A549 treated with Mapracorat at 1 μM for 4 hours (cell line): ENCODE data around the gene TPRN. TPM values are rescaled to one million over a fixed set of nuclear protein-coding genes. Genes with fewer than 3 reads are reported as not detected.

ENCODE experiments used
- total RNA-seq: library from RNA; stranded (reverse); fragments of 200-300 nt; extraction: Qiagen RNA extraction; gene quantifications from 5 replicates; pipeline ENCODE4 v1.2.3, GENCODE V29; 2022

Gene TPRN
- total RNA-seq, result 6.0 to 10.8 TPM (median 10.2 TPM) in 5 replicates

GRCh38 chr9:137200311-137201204 lies at the start of gene TPRN:
TPRN (minus strand) TSS chr9:137200741; CDS start chr9:137200711, 30 bp downstream.

DNA sequence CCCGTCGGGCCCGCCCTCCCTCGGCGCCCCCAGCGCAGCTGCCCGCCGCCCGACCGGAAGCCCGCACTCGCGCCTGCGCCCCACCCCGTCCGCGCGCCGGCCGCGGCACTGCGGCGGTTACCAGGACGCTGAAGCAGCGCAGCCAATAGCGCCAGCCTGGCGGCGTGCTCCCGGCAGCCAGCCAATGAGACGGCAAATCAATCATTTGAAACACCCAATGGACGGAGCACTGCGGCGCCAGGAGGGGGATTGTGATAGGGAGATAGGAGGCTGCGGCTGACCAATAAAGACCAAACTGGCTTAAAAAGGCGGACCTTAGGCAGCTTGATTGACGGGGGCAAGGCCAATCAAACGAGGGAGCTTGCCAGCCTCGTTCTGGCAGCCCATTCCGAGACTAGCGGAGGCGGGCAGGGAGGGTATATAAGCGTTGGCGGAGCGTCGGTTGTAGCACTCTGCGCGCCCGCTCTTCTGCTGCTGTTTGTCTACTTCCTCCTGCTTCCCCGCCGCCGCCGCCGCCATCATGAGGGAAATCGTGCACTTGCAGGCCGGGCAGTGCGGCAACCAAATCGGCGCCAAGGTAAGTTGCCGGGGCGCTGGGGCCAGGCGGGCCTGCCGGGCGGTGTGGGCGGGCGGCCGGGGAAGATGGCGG lies 40.4 kb upstream of the TPRN start, which contains the start of gene TUBB4B:
TSS of gene TUBB4B (plus strand) at position 447 of the 649 bp plus-strand sequence. CDS start at position 521, 74 bp downstream.

GRCh38 chr9:137230705-137231371 lies 30.3 kb upstream of the TPRN start, which contains the start of gene SLC34A3:
SLC34A3 (plus strand) TSS chr9:137230901; CDS start chr9:137231703, 802 bp downstream.

DNA sequence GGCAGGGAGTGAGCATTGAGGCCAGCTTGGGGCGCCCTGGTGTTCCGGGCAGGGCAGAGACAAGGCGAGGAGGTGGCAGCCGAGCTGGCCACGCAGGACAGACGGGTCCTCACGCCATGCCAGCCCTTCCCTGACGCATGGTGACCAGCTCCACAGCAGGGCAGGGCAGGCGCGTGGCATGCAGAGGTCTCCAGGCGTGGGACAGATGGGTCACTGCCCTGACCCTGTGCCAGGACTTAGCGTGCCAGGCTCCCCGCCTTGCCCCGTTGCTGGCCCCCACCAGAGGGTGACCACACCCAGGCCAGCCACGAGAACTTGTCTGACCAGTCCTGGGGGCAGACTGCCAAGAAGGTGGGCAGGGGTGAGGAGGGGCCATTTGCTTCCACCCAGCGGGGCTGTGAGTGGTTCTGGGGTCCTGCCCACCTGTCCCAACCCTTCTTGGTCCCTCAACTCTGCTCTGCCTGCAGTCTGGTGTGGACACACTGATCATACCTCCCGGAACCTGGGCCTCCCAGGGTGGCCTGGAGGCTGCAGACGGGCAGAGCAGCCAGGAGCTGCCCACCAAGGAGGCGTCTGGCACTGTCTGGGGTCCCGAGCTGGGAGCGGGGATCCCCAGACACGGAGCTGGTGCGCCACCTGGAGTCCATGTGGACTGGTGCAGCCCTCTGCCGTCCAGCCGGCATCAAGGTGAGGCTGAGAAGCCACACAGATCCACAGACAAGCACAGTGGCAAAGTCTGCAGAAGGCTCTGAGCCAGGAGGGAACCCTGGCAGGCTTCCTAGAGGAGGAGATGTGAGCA lies 26.7 kb upstream of the TPRN start, which contains the start of gene RNF224:
TSS of gene RNF224 (plus strand) at position 449 of the 799 bp plus-strand sequence. CDS start 834 bp downstream, outside the sequence.

DNA sequence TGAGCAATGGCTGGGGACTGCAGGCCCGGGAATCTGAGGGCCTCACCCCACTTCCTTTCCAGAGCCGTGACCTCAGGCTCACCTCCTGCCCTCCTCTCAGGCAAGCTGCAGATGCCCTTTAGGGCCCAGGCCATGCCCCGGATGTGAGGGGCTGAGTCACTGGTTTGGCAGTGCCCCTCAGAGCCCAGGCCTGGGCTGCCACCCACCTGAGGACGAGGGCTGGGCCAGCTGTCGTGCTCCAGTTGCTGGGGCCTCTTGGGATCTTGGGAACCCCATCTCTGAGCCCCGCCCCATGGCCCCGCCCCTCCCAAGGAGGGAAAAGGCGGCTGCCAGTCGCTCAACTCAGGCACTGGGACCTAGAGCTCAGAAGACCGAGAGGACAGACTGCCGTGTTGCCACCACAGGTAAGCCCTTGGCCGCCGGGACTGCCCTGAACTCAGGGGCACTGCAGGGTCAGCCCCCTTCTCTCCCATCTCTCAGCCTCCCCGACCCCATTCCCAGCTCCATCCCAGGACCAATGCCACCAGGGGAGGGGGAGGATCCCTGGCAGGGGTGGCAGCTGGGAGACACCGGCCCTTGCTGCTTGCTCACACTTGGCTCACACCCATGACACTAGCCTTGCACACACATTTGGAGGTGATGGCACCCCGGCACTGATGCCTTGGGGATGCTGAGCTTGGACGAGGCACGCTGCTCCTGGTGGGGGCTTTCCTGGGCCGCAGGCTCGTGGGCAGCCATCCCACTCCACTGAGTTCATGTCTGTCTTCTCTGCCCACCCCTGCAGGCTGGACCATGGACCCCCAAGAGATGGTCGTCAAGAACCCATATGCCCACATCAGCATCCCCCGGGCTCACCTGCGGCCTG lies 24.5 kb upstream of the TPRN start, which contains the start of gene CYSRT1:
TSS of gene CYSRT1 (plus strand) at position 345 of the 865 bp plus-strand sequence. CDS start at position 793, 448 bp downstream.

GRCh38 chr9:137222190-137223077 lies 21.9 kb upstream of the TPRN start, which contains the start of gene RNF208:
RNF208 (minus strand) TSS chr9:137222240; CDS start chr9:137221212, 1,028 bp downstream.

DNA sequence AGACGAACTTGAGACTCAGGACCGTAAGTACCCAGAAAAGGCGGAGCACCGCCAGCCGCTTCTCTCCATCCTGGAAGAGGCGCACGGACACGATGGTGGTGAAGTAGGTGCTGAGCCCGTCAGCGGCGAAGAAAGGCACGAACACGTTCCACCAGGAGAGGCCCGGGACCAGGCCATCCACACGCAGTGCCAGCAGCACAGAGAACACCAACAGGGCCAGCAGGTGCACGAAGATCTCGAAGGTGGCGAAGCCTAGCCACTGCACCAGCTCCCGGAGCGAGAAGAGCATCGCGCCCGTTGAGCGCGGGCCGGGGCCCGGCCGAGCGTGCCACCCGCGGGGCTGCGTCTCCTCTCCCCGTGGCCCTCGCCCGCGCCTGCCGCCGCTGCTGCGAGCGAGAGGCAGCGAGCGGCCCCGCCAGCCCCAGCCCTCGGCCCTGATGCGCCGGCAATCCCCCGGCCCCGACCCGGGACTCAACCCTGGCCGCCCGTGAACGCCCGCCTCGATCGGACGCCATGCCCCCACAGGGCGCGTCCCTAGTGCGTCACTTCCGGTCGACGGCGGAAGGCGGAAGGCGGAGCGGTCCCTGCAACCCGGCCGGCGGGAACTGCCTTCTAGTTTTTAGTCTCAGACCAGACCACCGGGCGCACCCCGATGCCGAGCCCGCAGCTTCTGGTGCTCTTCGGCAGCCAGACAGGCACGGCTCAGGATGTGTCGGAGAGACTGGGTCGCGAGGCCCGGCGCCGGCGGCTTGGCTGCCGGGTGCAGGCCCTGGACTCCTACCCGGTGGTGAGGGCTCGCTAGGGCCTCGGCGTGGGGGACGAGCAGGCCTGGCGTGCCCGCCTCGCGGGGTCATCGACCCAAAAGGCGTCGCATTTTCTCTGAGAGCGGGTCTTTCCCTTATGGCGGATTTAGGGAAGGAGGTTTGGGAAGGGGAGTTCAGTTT lies 4.9 kb upstream of the TPRN start, which contains the start of the genes NDOR1 and TMEM203:
TSS of gene NDOR1 (plus strand) at position 575 of the 944 bp plus-strand sequence. CDS start at position 653, 78 bp downstream.
TSS of gene TMEM203 (minus strand) at position 523 of the 944 bp plus-strand sequence. CDS start at position 289, 234 bp downstream.

GRCh38 chr9:137188490-137189296 lies 11.8 kb downstream of the TPRN start, which contains the start of the genes ANAPC2 and SSNA1:
ANAPC2 (minus strand) TSS chr9:137188560; CDS start chr9:137188532, 28 bp downstream.
SSNA1 (plus strand) TSS chr9:137188676; CDS start chr9:137188727, 51 bp downstream.

GRCh38 chr9:137169896-137170358 lies 30.6 kb downstream of the TPRN start, which contains the start of gene LRRC26:
LRRC26 (minus strand) TSS chr9:137170051; CDS start chr9:137169943, 108 bp downstream.

Other genes with a start within 250 kb of the TPRN start
- gene LCN12, start 248.5 kb downstream of the TPRN start, total RNA-seq, result 1.0 to 1.9 TPM (median 1.3 TPM) in 5 replicates
- gene PTGDS, start 223.2 kb downstream of the TPRN start, total RNA-seq, result 0.44 to 0.61 TPM (median 0.47 TPM) in 4 of 5 replicates, not detected in the other
- 0.07 to 0.24 TPM (median 0.10 TPM) in 5 replicates for gene LCNL1, start 217.7 kb downstream of the TPRN start, total RNA-seq
- gene PAXX, start 208.3 kb downstream of the TPRN start, total RNA-seq, result 43.1 to 85.2 TPM (median 71.2 TPM) in 5 replicates
- 2.4 to 5.5 TPM (median 4.9 TPM) in 5 replicates for gene CLIC3, start 204.2 kb downstream of the TPRN start, total RNA-seq
- 19.0 to 29.4 TPM (median 26.7 TPM) in 5 replicates for gene ABCA2, start 172.5 kb downstream of the TPRN start, total RNA-seq
- 0.05 to 0.07 TPM (median 0.06 TPM) in 4 of 5 replicates, not detected in the other for gene FUT7, start 168.7 kb downstream of the TPRN start, total RNA-seq
- 40.8 to 96.8 TPM (median 80.5 TPM) in 5 replicates for gene NPDC1, start 154.6 kb downstream of the TPRN start, total RNA-seq
- 2.2 to 2.9 TPM (median 2.4 TPM) in 5 replicates for gene ENTPD2, start 146.7 kb downstream of the TPRN start, total RNA-seq
- 13.5 to 26.0 TPM (median 23.9 TPM) in 5 replicates for gene SAPCD2, start 130.2 kb downstream of the TPRN start, total RNA-seq
- gene UAP1L1, start 123.2 kb downstream of the TPRN start, total RNA-seq, result 9.3 to 16.6 TPM (median 12.2 TPM) in 5 replicates
- gene MAN1B1, start 113.8 kb downstream of the TPRN start, total RNA-seq, result 40.2 to 53.2 TPM (median 51.7 TPM) in 5 replicates
- 66.6 to 132 TPM (median 125 TPM) in 5 replicates for gene DPP7, start 86.0 kb downstream of the TPRN start, total RNA-seq
- 0.20 to 0.71 TPM (median 0.53 TPM) in 5 replicates for gene GRIN1, start 61.6 kb downstream of the TPRN start, total RNA-seq
- 0.59 to 2.0 TPM (median 1.8 TPM) in 5 replicates for gene LRRC26, start 30.7 kb downstream of the TPRN start, total RNA-seq
- not detected in 5 replicates for gene TMEM210, start 28.7 kb downstream of the TPRN start, total RNA-seq
- gene ANAPC2, start 12.2 kb downstream of the TPRN start, total RNA-seq, result 23.4 to 36.8 TPM (median 34.5 TPM) in 5 replicates
- 103 to 151 TPM (median 139 TPM) in 5 replicates for gene SSNA1, start 12.1 kb downstream of the TPRN start, total RNA-seq
- gene TMEM203, start 4.9 kb upstream of the TPRN start, total RNA-seq, result 33.8 to 47.5 TPM (median 45.4 TPM) in 5 replicates
- 9.8 to 19.3 TPM (median 16.4 TPM) in 5 replicates for gene NDOR1, start 5.0 kb upstream of the TPRN start, total RNA-seq
- 1.1 to 2.1 TPM (median 1.8 TPM) in 5 replicates for gene RNF208, start 21.5 kb upstream of the TPRN start, total RNA-seq
- 2.5 to 5.4 TPM (median 4.8 TPM) in 5 replicates for gene CYSRT1, start 24.4 kb upstream of the TPRN start, total RNA-seq
- gene RNF224, start 26.8 kb upstream of the TPRN start, total RNA-seq, result 0.07 to 0.44 TPM (median 0.31 TPM) in 5 replicates
- gene SLC34A3, start 30.2 kb upstream of the TPRN start, total RNA-seq, result 0.08 to 0.28 TPM (median 0.09 TPM) in 3 of 5 replicates, not detected in the others
- 637 to 832 TPM (median 729 TPM) in 5 replicates for gene TUBB4B, start 40.5 kb upstream of the TPRN start, total RNA-seq
- not detected in 5 replicates for gene STPG3, start 50.5 kb upstream of the TPRN start, total RNA-seq
- 43.1 to 58.5 TPM (median 55.8 TPM) in 5 replicates for gene NELFB, start 54.6 kb upstream of the TPRN start, total RNA-seq
- 17.1 to 29.0 TPM (median 26.7 TPM) in 5 replicates for gene TOR4A, start 77.0 kb upstream of the TPRN start, total RNA-seq
- 2.4 to 5.6 TPM (median 4.3 TPM) in 5 replicates for gene NRARP, start 101.5 kb upstream of the TPRN start, total RNA-seq
- 4.0 to 6.6 TPM (median 6.0 TPM) in 5 replicates for gene EXD3, start 222.4 kb upstream of the TPRN start, total RNA-seq
- 0.77 to 2.0 TPM (median 1.7 TPM) in 5 replicates for gene NOXA1, start 222.7 kb upstream of the TPRN start, total RNA-seq
- gene ENTPD8, start 240.6 kb upstream of the TPRN start, total RNA-seq, result 0.10 to 0.30 TPM (median 0.27 TPM) in 5 replicates